Measurements from ENCODE around the gene GEMIN7.
"Not testable (repeated sequence)": the region's sequence is repeated elsewhere in the genome, so short reads cannot be mapped to it uniquely, and the experiment has no call there.

The GEMIN7 gene

GRCh38 chr19:45107621-45108150 is 28.6 kb downstream of the GEMIN7 start:
- DNase-seq, result no peak

- no peak for DNase-seq
These were observed 31.8 kb downstream of the GEMIN7 start for GRCh38 chr19:45110851-45111266.

DNA sequence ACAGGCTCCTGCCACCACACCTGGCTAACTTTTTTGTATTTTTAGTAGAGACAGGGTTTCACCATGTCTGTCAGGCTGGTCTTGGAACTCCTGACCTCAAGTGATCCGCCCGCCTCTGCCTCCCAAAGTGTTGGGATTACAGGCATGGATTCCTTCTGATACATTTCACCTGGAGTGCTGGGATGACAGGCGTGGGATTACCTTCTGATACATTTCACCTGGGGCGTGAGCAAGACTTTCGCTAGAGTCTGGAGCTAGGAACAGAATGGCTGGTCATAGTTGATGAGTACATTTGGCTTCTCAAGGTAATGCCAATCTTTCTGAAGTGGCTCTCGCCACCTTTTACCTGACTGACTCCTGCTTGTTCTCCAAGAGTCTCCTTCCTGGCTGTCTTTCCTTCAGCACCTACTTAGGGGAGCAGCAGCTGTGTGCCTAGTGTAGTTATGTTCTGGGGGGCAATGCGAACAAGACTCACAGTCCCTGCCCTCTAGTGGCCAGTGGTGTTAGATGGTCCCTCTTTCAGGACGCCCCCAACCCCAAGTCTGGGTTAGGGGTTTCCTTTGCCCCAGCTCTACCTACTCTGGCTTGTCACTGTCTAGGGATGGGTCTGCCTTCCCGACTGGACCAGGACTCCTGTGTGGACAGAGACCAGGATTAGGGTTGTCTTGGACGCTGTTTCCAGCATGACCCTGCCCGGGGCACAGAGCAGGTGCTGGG is 33.2 kb downstream of the GEMIN7 start:
- DNase-seq, result no peak

DNA sequence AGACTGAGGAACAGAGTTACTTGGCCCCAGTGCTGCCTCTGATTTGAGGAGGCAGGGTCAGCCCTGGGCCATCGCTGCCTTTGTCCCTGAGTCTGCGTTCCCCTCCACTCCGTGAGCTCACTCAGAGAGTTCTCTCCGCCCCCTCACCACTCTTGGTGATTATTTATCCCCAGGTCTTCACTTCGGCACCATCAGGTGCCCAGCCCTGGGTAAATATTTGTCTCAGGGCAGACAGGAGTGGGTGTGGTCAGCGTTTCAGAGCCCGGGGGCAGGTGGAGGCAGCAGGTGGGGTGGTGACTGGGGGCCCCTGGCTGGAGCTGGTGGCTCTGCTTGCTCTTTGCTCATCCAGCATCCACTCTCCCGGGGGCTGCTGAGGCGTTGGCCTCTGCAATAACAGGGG is 34.6 kb downstream of the GEMIN7 start:
- no peak for DNase-seq

DNA sequence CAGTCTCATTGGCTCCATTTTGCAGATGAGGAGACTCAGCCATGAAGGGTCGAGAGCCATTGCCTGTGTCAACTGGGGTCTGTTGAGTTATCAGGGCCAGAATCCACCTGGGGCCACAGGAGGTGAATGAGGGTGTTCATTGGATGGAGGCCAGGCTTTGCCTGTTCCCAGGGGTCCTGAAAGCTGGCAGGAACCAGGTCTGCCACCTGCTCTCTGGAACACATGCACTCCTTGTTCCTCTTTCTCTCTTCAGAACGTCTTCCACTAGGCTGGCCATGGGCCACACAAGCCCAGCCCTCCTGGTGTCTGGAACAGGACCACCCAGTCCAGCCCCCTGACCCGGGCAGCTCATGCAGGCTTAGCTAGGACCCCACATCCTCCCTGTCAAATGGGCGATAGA is 35.1 kb downstream of the GEMIN7 start:
- no peak for DNase-seq

DNA sequence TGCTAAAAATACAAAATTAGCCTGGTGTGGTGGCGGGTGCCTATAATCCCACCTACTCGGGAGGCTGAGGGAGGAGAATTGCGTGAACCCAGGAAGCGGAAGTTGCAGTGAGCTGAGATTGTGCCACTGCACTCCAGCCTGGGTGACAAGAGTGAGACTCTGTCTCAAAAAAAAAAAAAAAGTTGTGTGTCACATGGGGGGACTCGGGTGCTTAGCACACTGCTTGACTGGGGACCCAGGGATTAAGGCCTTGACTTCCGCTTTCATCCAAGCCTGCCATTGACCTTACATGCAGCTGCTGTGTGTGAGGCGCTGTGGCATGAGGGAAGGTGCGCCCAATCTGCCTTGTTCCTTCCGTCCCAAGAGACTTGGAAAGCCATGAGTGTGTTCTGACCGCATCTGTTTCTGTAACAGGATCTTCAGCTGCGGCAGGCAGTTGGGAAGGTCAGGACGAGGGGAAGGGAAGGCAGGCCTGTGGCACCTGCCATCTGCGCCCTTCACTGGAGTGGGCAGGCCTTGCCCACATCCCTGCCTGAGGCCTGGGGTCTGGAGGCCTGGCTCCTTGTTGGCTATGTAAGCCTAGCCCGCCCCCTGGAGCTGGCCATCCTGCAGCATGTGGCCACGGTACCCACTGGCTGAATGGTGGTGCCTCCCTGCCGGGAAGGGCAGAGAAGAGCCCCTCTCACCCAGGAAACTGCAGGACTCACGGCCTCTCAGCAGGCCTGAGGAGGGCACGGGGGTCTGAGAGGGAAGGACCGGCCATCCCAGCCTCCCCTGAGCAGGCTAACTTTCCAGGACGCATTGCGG is 37.0 kb downstream of the GEMIN7 start:
- no peak for DNase-seq

- no peak for DNase-seq
These were observed 38.1 kb downstream of the GEMIN7 start for GRCh38 chr19:45117167-45117594.

- no peak for DNase-seq
These were observed 38.6 kb downstream of the GEMIN7 start for GRCh38 chr19:45117671-45118070.

GRCh38 chr19:45118106-45118505 is 39.0 kb downstream of the GEMIN7 start:
- no peak for DNase-seq

DNA sequence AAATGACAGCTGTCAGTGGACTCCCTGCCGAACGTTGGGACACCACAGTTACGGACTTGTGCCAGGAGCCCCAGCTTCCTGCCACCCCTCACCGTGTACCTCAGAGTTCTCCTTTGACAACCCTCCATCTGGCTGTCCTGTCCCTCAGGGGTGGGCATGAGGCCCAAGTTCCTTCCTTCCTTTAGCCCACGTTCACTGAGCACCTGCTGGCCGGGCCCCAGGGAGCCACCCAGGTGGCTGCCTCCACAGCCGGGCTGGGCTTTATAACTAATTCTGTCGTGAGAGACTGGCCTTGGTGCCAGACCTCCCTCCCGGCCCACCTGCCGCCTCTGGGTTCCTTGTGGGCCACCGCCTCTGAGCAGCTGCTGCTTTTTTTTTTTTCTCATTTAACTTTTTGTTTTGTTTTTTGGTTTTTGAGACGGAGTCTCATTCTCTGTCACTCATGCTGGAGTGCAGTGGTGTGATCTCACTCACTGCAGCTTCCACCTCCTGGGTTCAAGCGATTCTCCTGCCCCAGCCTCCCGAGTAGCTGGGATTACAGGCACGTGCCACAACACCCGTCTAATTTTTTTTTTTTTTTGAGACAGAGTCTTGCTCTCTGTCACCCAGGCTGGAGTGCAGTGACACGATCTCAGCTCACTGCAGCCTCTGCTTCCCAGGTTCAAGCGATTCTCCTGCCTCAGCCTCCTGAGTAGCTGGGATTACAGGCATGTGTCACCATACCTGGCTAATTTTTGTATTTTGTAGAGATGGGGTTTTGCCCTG is 39.7 kb downstream of the GEMIN7 start:
- DNase-seq, result not testable (repeated sequence)

DNA sequence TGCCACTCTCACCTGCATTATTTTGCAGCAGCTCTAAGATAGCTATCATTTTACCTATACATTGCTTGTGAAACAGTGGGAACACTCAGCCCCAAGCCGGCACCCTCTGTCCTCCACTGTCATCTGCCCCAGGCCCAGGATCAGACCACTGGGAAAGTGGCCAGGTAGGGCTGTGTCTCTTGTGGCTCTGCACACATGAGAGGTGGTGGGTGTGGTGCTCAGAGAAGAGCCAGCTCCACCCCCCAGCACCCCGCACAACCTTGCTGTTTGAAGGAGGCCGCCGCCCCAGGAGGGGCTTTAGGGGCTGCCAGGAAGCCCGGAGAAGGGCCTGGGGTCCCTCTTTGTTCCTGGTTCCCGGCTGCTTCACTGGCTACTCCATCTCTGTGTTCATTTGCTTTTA is 40.5 kb downstream of the GEMIN7 start:
- no peak for DNase-seq

DNA sequence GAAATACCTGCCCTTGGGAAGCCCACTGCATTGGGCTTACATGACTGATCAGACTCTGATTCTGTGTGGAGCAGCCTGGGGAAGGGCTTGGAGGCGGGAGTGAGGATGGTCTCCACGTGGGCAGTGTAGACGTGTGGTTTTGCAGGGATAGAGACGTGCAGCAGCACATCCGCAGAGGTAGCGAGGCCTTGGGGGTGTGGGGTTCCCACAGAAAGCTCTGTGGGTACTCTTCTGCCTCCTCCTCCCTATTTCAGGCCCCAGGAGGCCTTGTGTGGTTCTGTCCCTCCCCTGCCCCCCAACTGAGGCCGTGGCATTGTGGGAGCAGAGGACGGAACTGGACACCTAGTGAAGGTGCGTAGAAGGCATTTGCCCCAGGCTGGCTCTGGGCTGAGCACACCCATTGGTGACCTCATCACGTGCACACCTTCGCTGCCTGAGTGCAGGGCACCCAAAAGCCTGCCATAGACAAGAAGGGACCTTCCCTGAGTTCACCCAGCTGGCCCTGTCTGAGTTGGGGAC is 42.8 kb downstream of the GEMIN7 start:
- DNase-seq, result no peak

- DNase-seq, result no peak
These were observed 43.8 kb downstream of the GEMIN7 start for GRCh38 chr19:45122832-45123231.

- no peak for DNase-seq
These were observed 44.4 kb downstream of the GEMIN7 start for GRCh38 chr19:45123440-45123850.

- DNase-seq, result no peak
These were observed 45.0 kb downstream of the GEMIN7 start for GRCh38 chr19:45124021-45124420.

DNA sequence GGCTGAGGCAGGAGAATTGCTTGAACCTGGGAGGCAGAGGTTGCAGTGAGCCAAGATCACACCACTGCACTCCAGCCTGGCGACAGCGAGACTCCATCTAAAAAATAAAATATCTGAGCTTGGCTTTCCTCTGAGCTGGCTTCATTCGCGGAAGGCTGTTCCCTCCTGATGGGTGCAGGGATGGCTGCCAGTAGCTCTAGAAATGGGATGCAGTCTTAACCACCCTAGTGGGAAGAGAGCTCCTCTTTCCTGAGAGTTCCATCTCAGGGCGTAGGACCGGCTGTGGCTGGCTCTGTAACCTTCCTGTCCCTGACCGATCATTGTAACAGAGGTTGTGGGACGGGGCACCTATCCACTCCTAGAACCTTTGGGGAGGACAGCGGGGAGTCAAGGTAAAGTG is 46.3 kb downstream of the GEMIN7 start:
- no peak for DNase-seq

- DNase-seq, result peak in 1 of 2 donors; percentile 26
These were observed 47.0 kb downstream of the GEMIN7 start for GRCh38 chr19:45125975-45126493.

GRCh38 chr19:45126654-45127053 is 47.6 kb downstream of the GEMIN7 start:
- DNase-seq, result no peak

GRCh38 chr19:45128146-45128545 is 49.1 kb downstream of the GEMIN7 start:
- DNase-seq, result no peak

DNA sequence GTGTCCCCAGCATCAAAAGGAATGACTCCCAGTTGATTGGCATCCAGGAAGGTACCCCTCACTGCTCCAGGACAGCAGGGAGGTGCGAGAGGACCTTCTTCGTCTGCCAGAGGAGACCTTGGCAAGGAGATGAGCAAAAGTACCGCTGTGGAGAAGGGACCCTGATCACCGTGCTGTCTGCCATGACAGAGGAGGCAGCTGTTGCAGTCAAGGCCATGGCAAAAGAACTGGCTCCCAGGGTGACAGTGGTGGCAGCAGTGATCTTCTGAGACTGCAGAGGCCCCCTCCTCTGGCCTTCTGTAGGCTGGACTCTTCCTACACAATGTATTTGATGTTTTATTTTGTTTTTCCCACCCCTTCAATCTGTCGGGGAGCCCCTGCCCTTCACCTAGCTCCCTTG is 49.7 kb downstream of the GEMIN7 start:
- DNase-seq, result no peak

DNA sequence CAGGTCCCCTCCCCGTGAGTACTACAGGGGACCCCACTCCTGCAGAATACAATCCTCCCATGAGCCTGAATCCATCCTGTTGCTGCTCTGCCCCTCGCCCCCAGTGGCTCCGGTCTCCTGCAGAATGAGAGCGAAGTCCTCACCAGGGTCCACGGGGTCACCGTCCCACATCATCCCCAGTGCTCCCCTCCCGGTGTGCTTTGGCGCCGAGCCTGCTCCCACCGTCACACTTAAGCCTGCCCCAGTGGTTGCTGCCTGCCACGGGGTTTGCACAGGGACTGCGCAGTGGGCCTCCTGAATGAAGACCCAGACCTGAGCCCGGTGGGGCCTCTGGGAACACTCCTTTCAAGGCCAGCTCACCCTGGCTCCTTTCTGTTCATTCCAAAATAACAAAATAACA is 51.2 kb downstream of the GEMIN7 start:
- DNase-seq, result no peak

- DNase-seq, result peak in 1 of 2 donors; percentile 8
These were observed 52.0 kb downstream of the GEMIN7 start for GRCh38 chr19:45130888-45131615.

Measured in hippocampal formation (tissue), 2 donors.